Small intestine (tissue), 7 donors: ENCODE data around the gene B4GALT5. TPM values are rescaled to one million over a fixed set of nuclear protein-coding genes. Genes with fewer than 3 reads are reported as not detected.

Experiments used
- DNase-seq, 2 donors: peaks; one replicate each; pipeline versions ENCODE4 v3.0.0 to v3.0.0-alpha.2; 2013
- FAIRE-seq: peaks from 2 replicates; lab custom pipeline; 2012; peaks lifted over from hg19 to GRCh38; lab: Jason Lieb, UNC
- H3K27ac ChIP-seq, 3 donors: one replicate each; pipeline ENCODE4 v1.5.1; 2013; ENCODE audit warnings: low read length in 2 of 3, mild to moderate bottlenecking in 2 of 3, control low read depth in 1 of 3, inconsistent platforms in 1 of 3, low read depth in 1 of 3, moderate library complexity in 1 of 3
- H3K27me3 ChIP-seq, 3 donors: one replicate each; pipeline ENCODE4 v1.6.1; 2013; ENCODE audit warnings: low read length in 3 of 3, inconsistent platforms in 1 of 3; ENCODE audit not compliant: control insufficient read depth in 3 of 3, insufficient read depth in 3 of 3
- H3K36me3 ChIP-seq, 3 donors: one replicate each; pipeline ENCODE4 v1.6.1; 2013; ENCODE audit warnings: low read length in 3 of 3, inconsistent platforms in 1 of 3, low read depth in 1 of 3, mild to moderate bottlenecking in 1 of 3, moderate library complexity in 1 of 3; ENCODE audit not compliant: control insufficient read depth in 3 of 3, insufficient read depth in 2 of 3
- H3K4me1 ChIP-seq, 3 donors: one replicate each; pipeline ENCODE4 v1.6.1; 2013; ENCODE audit warnings: low read length in 2 of 3, inconsistent platforms in 1 of 3, low read depth in 1 of 3, mild to moderate bottlenecking in 1 of 3, moderate library complexity in 1 of 3; ENCODE audit not compliant: control insufficient read depth in 3 of 3, insufficient read depth in 2 of 3
- H3K4me3 ChIP-seq, 3 donors: one replicate each; pipeline ENCODE4 v1.5.1; 2013; ENCODE audit warnings: low read length in 3 of 3, control low read depth in 1 of 3, inconsistent platforms in 1 of 3, low read depth in 1 of 3, mild to moderate bottlenecking in 1 of 3, moderate library complexity in 1 of 3
- H3K9me3 ChIP-seq, 2 donors: one replicate each; pipeline ENCODE4 v1.6.1; 2013; ENCODE audit warnings: low read depth in 1 of 2, low read length in 1 of 2; ENCODE audit not compliant: control insufficient read depth in 2 of 2, insufficient read depth in 1 of 2
- WGBS, 3 donors: extraction: QIAGEN DNeasy Blood & Tissue Kit; methylation state at CpG; one replicate each; pipeline ENCODE4 v1.1.7; 2013; 5-methylcytosine and 5-hydroxymethylcytosine counted together
- polyA plus RNA-seq, 4 donors: library from polyadenylated mRNA; stranded (reverse) in 3 of 4; unstranded in 1 of 4; fragments of 200-250 nt in 3 of 4; fragments of 120-200 nt in 1 of 4; gene quantifications; one replicate each; pipeline versions ENCODE4 v1.2.1 to v1.2.3, GENCODE V29; 2013
- donor health status: healthy with polysubstance abuse.
- donor health status: control.
- donor health status: control.
- donor health status: Bipolar disorder and iron deficiency.
- donor health status: healthy.

The B4GALT5 gene
- polyA plus RNA-seq, 4 donors = 11.9 to 47.1 (median 20.5) TPM

DNA sequence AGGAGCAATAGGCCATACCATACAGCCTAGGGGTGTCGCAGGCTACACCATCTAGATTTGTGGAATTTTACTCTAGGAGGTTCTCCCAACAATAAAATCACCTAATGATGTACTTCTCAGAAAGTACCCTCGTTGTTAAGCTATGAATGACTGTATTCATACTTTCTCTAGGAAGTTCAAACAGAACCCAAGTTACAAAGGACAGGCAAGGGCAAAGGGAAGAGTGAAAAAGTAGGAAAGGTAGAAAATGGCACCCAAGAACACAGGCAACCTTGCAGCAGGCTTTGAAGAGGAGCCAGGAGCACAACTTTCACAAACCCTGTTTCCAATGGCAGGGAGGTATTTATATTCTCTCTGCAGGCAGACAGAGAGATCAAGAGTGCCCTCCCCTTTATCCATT lies 67.2 kb downstream of the B4GALT5 start:
- H3K27ac ChIP-seq = no peak overlapping the region
- no peak for FAIRE-seq
- H3K9me3 ChIP-seq = no peaks in the 10 kb centered on the region
- WGBS, 3 donors = 60 to 73% (median 69%) methylated on average over 2 of the region's 2 CpGs
- H3K36me3 ChIP-seq = peaks cover 24 to 61% (median 27%) of the 10 kb centered on the region in 3 donors
- H3K27me3 ChIP-seq = no peaks in the 10 kb centered on the region
- H3K4me3 ChIP-seq = no peak overlapping the region
- peaks cover 0 to 19% (median 0%) of the 10 kb centered on the region in 3 donors for H3K4me1 ChIP-seq
- no peak for DNase-seq

DNA sequence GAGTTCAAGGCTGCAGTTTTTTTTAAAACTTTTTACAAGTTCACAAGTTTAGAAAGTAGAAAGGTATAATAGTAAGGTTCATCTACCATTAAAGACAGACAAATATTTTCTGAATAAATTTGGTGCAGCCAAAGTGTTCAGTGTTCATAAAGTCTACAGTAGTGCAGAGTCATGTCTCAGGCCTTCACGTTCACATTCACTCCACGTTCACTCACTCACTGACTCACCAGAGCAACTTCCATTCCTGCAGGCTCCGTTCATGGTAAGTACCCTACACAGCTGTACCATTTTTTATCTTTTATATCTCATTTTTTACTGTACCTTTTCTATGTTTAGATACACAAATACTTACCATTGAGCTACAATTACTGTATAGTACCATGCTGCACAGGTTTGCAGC lies 67.6 kb downstream of the B4GALT5 start:
- no peak for DNase-seq
- Histone ChIP-seq H3K27me3 (no peaks in the 10 kb centered on the region), H3K4me1 (peaks cover 0 to 21% (median 0%) of the 10 kb centered on the region in 3 donors), H3K4me3 (no peak overlapping the region), H3K27ac (no peak overlapping the region), H3K36me3 (peaks cover 27 to 62% (median 27%) of the 10 kb centered on the region in 3 donors), H3K9me3 (no peaks in the 10 kb centered on the region)
- no peak for FAIRE-seq
- 94 to 96% (median 95%) methylated on average over 3 of the region's 3 CpGs for WGBS, 3 donors

GRCh38 chr20:49644980-49645565 lies 68.6 kb downstream of the B4GALT5 start:
- DNase-seq = no peak
- no peak for FAIRE-seq
- Histone ChIP-seq H3K27me3 (no peaks in the 10 kb centered on the region), H3K36me3 (peaks cover 22 to 61% (median 33%) of the 10 kb centered on the region in 3 donors), H3K27ac (no peak overlapping the region), H3K4me1 (peaks cover 0 to 21% (median 0%) of the 10 kb centered on the region in 3 donors), H3K4me3 (no peak overlapping the region), H3K9me3 (no peaks in the 10 kb centered on the region)
- 90 to 96% (median 94%) methylated on average over 5 of the region's 5 CpGs for WGBS, 3 donors

- H3K36me3 ChIP-seq = peaks cover 18 to 62% (median 32%) of the 10 kb centered on the region in 3 donors
- no peaks in the 10 kb centered on the region for H3K27me3 ChIP-seq
- no peak overlapping the region for H3K4me3 ChIP-seq
- DNase-seq (no peak), FAIRE-seq (no peak)
- peaks cover 0 to 21% (median 0%) of the 10 kb centered on the region in 3 donors for H3K4me1 ChIP-seq
- no peaks in the 10 kb centered on the region for H3K9me3 ChIP-seq
- peak overlapping the region in 2 of 3 donors; percentile 40 to 71 for H3K27ac ChIP-seq
- WGBS, 3 donors = 59 to 73% (median 67%) methylated on average over 4 of the region's 4 CpGs
These were observed 70.9 kb downstream of the B4GALT5 start for GRCh38 chr20:49642816-49643215.

DNA sequence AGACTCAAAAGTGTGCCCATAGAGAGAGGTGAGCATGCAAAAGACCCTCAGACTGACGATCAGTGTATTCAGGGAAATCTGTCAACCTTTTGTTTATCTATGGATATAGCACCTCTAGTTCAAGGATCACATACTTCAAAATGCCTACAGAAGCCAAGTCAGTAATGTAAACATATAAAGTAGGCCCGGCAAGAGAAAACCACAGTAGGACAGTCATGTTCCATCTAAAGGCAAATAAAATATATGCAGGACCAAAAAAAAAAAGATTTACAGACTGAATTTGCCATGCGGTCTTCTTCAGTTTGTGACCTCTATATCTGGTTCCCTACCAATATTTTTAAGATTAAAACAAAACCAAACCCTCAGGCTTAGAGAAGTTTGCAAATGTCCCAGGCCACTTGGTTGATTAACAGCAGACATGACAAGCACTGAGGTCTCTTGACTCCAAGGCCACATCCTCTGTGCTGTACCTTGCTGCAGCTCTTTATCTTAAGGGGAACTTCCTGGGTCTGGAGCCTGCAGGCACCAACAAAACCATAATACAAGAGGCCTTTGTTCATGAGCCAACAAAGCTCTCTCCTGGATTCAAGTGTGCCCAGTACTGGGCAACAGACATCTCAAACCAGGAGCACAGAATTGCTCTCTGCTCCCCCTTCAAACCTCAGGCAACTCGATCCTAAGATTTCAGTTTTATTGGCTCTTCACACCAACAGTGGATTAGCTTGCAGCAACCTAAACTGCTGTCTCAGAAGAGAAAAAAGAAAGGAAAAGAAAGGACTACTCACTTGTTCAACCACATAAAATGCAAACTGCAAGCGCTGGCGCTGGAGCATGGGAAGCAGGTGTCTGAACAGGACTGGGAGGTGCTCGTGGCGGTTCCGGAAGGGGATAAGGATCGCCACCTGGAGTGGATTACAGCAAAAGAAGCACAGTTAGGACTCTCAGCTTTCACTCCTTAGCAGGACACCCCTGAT lies 71.7 kb downstream of the B4GALT5 start:
- H3K9me3 ChIP-seq = no peaks in the 10 kb centered on the region
- H3K27me3 ChIP-seq = no peaks in the 10 kb centered on the region
- peaks cover 22 to 67% (median 35%) of the 10 kb centered on the region in 3 donors for H3K36me3 ChIP-seq
- FAIRE-seq (no peak), DNase-seq (peak; percentile 50 to 66)
- H3K4me1 ChIP-seq = peaks cover 0 to 21% (median 0%) of the 10 kb centered on the region in 3 donors
- no peak overlapping the region for H3K4me3 ChIP-seq
- peak overlapping the region; percentile 41 to 75 (median 71) for H3K27ac ChIP-seq
- WGBS, 3 donors = 13 to 60% (median 43%) methylated on average over 10 of the region's 10 CpGs

DNA sequence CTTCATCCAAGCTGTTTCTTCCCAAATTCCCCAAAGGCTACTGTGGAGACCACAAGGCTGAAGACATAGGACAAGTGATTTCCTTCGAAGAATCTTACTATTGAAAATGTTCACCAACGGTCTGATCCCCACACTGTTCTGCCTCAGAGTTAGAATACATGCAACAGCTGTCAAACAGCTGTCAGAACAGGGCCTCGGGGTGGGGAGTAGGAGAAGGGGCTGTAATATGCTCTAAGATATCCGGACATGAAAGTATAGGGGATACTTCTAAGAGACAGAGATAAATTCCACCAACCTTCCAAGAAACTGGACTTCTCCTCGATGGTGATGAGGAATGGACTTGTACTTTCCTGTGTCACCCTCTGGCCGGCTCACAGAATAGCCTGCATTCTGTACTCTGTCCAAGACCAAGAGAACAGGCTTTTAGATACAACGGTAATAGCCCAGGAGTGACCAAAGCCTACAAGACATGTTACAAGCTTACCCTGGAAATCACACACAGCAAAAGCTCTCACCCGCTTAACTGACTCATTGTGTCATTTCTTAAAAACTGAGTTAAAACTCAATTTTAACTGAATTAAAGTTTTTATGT lies 76.5 kb downstream of the B4GALT5 start:
- H3K27ac ChIP-seq = no peak overlapping the region
- FAIRE-seq = no peak
- WGBS, 3 donors = 68 to 85% (median 79%) methylated on average over 8 of the region's 8 CpGs

DNA sequence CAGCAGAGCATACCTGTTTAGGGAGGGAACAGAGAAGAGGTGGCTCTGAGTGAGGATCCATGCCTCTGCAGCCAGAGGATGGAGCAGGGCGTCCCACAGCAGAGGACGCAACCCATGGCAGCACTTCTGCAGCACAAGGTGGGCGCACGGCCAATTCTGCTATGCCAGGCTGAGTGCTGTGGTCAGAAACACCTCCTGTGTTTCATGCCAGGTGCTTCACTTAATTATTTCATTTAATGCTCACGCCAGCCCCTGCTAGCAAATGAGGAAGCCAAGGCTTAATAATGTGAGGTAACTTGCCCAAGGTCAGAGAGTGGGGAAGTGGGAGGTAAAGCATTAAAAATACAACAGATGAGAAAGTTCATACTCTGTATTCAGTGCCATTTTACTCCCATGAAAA lies 77.2 kb downstream of the B4GALT5 start:
- WGBS, 3 donors = 88 to 92% (median 91%) methylated on average over 5 of the region's 5 CpGs

More for the DNA sequence above, 76.5 kb downstream of the B4GALT5 start:
- H3K4me1 ChIP-seq = peaks cover 0 to 8% (median 0%) of the 10 kb centered on the region in 3 donors
- H3K4me3 ChIP-seq = no peak overlapping the region
- H3K9me3 ChIP-seq = no peaks in the 10 kb centered on the region
- no peaks in the 10 kb centered on the region for H3K27me3 ChIP-seq
- no peak for DNase-seq
- peaks cover 9 to 61% (median 29%) of the 10 kb centered on the region in 3 donors for H3K36me3 ChIP-seq

DNA sequence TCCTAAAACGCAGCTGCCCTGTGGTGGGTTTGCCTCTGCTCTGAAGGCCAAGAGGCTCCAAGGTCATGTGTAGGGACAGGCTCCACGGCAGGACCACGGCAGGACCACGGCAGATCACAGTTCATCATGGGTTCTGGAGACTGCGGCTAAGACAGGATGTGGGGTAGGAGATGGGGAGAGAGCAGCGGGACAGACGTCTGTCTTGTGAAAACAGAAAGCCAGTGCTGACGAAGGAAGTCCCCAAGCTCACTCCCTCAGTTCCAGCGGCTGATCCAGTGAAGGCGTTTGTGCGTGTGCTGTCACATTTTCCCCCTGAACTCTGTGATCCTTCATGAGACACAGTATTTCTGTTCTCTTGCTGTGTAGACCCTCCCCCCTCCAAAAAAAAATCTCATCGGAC lies 77.8 kb downstream of the B4GALT5 start:
- Histone ChIP-seq H3K27ac (peak overlapping the region in 1 of 3 donors; percentile 45), H3K4me3 (no peak overlapping the region), H3K27me3 (no peaks in the 10 kb centered on the region), H3K9me3 (no peaks in the 10 kb centered on the region), H3K4me1 (no peaks in the 10 kb centered on the region), H3K36me3 (peaks cover 9 to 63% (median 24%) of the 10 kb centered on the region in 3 donors)
- DNase-seq = peak in 1 of 2 donors; percentile 33
- 76 to 89% (median 80%) methylated on average over 12 of the region's 12 CpGs for WGBS, 3 donors
- FAIRE-seq = no peak

More for the DNA sequence above, 77.2 kb downstream of the B4GALT5 start:
- FAIRE-seq (no peak), DNase-seq (no peak)
- H3K27me3 ChIP-seq = no peaks in the 10 kb centered on the region
- no peak overlapping the region for H3K4me3 ChIP-seq
- no peak overlapping the region for H3K27ac ChIP-seq
- H3K36me3 ChIP-seq = peaks cover 9 to 62% (median 29%) of the 10 kb centered on the region in 3 donors
- peaks cover 0 to 1% (median 0%) of the 10 kb centered on the region in 3 donors for H3K4me1 ChIP-seq
- no peaks in the 10 kb centered on the region for H3K9me3 ChIP-seq
